Ammon's horn (tissue), 1 donor: ENCODE data around the gene IL3RA.
"Not testable (repeated sequence)": the region's sequence is repeated elsewhere in the genome, so short reads cannot be mapped to it uniquely, and the experiment has no call there.

Experiments
- DNase-seq: peaks from one replicate; pipeline ENCODE4 v3.0.0-alpha.2; 2016; ENCODE audit warnings: low spot score

Gene IL3RA

DNA sequence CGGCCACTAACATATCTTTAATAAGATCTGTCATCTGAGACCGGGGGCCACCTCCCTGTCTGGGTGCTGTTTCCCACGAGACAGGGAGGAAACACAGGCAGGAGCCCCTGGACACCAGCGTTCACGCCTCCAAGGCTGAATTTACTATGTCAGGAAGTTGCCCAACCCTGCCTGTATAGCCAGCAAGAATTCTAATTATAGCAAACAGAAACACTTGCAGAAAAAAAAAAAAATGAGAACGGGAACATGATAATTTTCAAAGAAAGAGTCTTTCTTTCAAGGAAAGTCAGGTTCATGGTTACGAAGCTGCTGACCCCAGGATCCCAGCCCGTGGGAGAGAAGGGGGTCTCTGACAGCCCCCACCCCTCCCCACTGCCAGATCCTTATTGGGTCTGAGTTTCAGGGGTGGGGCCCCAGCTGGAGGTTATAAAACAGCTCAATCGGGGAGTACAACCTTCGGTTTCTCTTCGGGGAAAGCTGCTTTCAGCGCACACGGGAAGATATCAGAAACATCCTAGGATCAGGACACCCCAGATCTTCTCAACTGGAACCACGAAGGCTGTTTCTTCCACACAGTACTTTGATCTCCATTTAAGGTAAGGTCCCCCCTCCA, at the start of gene IL3RA:
Gene IL3RA (plus strand): TSS at position 455 of the 613 bp plus-strand sequence. CDS start 4,981 bp downstream, outside the sequence.
- peak; percentile 68 for DNase-seq

DNA sequence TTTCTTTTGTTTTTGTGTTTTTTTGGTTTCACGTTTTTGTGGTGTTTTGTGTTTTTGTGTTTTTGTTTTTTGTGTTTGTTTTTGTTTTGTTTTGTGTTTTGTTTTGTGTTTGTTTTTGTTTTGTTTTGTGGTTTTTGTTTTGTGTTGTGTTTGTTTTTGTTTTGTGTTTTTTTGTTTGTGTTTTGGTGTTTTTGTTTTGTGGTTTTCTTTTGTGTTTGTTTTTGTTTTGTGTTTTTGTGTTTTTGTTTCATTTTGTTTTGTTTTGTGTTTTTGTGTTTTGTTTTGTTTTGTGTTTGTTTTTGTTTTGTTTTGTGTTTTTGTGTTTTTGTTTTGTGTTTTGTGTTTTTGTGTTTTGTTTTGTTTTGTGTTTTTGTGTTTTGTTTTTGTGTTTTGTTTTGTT, 47.0 kb upstream of the IL3RA start:
- DNase-seq: no peak

DNA sequence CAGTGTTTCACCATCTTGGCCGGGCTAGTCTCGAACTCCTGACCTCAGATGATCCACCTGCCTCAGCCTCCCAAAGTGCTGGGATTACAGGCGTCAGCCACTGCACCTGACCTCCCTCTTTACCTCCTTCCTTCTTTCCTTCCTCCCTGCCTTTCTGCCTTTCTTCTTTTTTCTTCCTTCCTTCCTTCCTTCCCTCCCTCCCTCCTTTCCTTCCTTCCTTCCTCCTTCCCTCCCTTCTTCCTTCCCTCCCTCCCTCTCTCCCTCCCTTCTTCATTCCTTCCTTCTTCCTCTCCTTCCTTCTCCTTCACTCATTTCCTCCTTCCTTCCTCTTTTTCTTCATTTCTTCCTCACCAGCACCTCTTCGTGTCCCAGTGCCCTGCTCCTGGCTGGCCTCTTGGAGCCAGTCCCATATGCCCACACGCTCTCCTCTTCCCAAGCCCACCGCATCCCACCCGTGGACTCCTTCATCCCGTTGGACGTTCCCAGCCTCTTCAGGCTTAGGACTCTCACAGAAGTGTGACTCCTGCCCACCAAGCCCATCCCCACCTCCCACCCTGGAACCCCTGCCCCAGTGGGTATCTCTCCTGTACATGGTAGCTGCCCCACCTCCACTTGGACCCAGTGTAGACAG, 45.4 kb upstream of the IL3RA start:
- no peak for DNase-seq

DNA sequence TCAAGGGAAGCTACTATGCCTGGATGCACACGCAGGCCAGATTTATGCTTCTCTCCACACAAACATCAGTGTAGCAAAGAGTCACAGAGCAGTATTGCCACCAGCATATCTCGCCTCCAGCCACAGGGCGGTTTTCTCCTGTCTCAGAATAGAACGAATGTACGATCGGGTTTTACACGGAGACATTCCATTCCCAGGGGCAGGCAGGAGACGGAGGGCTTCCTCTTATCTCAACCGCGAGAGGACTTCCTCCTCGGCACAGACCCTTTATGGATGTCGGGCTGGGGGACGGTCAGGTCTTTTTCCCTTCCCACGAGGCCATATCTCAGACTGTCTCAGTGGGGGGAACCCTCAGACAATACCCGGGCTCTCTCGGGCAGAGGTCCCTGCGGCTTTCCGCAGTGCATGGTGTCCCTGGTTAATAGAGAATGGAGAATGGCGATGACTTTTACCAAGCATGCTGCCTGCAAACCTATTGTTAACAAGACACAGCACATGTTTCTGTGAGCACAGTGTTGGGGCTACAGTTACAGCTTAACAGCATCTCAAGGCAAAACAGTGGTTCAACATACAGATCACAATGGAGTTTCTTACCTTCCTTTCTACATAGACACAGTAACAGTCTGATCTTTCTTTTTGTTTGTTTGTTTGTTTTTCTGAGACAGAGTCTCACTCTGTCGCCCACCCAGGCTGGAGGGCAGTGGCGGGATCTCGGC, 43.9 kb upstream of the IL3RA start:
- DNase-seq: peak; percentile 39

DNA sequence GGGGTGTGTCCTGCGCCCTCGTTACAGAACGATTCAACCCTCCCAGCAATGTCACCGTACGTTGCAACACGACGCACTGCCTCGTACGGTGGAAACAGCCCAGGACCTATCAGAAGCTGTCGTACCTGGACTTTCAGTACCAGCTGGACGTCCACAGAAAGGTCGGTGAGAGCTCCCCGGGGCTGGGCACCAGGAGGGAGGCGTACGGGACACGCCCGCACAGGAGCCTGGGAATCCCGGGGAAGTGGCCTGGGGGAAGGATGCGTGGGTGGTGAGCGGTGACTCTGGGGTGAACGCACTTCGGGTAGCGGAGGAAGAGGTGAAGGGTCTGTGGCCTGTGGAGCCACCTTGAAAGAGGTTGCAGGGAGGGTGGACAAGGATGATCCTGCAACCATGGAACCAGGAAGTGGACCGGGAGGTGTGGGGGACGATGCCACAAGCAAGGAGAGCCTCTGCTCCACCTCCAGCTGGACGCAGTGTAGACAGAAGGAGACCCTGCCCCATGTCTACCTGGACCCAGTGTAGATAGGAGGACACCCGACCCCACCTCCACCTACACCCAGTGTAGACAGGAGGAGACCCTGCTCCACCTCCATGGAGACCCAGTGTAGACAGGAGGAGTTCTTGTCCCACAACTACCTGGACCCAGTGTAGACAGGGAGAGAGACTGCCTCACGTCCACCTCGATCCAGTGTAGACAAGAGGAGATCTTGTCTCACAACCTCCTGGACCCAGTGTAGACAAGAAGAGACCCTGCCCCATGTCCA, 42.1 kb upstream of the IL3RA start:
- DNase-seq: no peak

DNA sequence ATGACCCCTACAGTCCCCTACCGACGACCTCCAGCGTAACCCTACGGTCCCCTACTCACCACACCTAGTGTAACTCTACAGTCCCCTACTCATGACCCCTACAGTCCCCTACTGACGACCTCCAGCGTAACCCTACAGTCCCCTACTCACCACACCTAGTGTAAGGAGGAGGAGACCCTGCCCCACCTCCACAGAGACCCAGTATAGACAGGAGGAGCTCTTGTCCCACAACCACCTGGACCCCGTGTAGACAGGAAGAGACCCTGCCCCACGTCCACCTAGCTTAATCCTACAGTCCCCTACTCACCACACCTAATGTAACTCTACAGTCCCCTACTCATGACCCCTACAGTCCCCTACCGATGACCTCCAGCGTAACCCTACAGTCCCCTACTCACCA, 41.0 kb upstream of the IL3RA start:
- DNase-seq: no peak

DNA sequence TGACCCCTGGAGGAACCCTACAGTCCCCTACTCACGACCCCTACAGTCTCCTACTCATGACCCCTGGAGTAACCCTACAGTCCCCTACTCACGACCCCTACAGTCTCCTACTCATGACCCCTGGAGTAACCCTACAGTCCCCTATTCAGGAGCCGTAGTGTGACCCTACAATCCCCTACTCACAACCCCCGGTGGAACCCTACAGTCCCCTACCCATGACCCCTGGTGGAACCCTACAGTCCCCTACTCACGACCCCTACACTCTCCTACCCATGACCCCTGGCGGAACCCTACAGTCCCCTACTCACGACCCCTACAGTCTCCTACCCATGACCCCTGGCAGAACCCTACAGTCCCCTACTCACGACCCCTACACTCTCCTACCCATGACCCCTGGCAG, 39.0 kb upstream of the IL3RA start:
- not testable (repeated sequence) for DNase-seq

DNA sequence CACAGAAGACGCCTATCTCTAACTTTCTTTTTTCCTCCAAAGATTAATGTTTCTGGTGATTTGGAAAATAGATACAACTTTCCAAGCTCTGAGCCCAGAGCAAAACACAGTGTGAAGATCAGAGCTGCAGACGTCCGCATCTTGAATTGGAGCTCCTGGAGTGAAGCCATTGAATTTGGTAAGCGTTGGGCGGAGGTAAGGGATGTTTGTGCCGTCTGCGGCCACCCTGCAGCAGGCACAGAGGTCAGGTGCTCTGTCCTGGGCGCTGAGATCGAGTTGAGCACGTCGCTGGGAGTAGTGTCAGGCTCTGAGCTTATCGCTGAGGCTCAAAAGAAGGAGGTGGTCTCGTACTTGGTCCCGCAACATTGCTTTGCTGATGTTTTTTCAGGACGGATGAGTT, 36.1 kb upstream of the IL3RA start:
- no peak for DNase-seq

DNA sequence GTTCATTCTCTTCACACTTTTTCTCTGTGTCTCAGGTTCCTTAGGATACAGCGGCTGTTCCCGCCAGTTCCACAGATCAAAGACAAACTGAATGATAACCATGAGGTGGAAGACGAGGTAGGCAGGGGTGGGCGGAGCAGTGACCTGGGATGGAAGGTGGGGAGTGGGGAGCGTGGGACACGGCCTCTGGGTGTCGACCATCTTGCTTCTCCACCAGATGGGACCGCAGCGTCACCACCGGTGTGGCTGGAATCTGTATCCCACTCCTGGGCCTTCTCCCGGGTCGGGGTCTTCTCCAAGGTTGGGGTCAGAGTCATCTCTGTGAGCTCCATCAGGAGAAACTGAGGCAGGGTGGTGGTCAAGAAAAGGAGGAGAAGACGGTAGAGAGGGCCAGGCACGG, 31.2 kb upstream of the IL3RA start:
- no peak for DNase-seq

DNA sequence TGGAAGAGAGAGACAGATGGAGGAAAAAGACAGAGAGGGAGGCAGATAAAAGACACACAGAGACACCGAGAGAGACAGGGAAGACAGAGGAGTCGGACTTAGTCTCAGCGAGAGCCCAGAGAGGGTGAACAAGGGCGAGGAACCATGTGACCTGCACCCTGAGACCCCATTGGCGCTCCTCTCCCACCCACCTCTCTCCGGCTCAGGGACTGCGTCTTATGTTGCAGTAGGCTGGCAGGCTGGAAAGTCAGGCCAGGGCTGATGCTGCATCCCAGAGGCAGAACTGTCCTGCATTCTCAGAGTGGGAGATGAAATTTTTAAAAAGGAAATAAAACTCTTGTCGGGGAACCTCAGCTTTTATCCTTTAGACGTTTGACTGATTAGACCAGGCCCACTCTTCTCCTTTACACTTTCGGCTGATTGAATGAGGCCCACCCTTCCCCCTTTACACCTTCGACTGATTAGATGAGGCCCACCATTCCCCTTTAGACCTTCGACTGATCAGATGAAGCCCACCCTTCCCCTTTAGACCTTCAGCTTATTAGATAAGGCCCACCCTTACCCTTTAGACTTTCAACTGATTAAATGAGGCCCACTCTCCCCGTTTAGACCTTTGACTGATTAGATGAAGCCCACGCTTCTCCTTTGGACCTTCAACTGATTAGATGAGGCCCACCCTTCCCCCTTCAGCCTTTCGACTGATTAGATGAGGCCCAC, 29.5 kb upstream of the IL3RA start:
- DNase-seq: no peak

DNA sequence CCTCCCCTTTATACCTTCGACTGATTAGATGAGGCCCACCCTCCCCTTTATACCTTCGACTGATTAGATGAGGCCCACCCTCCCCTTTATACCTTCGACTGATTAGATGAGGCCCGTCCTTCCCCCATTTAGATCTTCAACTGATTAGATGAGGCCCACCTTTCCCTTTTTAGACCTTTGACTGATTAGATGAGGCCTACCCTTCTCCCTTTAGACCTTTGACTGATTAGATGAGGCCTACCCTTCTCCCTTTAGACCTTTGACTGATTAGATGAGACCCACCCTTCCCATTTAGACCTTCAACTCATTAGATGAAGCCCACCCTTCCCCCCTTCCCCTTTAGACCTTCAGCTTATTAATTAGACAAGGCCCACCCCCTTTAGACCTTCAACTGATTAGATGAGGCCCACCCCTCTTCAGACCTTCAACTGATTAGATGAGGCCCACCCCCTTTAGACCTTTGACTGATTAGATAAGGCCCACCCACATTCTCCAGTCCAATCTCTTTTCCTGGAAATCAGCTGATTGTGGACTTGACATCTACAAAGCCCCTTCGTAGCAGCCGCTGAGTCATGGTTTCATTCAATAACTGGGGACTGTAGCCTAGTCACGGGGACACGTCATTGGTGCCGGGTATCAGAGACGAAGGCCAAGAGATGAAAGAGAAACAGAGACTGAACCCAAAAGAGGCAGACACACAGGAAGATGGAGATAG, 28.8 kb upstream of the IL3RA start:
- DNase-seq: no peak

DNA sequence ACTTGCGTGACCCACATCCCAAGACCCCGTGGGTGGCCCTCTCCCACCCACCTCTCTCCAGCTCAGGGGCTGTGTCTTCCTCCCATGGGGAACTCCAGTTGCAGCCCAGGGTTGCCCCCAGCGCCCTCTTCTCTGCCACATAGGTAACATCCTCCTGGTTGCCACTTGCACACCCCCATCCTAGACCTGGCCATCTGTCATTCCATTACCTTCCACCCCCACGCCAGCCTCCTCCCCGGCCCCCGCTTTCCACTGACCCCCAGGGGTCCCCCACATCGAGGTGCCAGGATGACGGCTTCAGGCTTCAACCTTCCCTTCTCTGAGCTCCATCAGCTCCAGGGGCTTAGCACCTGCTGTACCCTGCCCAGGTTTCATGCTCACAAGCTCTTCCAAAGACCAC, 28.1 kb upstream of the IL3RA start:
- DNase-seq: no peak

DNA sequence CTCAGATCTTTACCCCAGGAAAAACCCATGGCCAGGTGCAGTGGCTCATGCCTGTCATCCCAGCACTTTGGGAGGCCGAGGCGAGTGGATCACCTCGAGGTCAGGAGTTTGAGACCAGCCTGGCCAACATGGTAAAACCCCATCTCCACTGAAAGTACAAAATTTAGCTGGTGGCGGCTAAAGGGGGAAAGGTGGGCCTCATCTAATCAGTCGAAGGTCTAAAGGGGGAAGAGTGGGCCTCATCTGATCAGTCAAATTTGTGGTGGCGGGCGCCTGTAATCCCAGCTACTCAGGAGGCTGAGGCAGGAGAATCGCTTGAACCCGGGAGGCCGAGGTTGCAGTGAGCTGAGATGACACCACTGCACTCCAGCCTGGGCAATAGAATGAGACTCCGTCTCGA, 27.7 kb upstream of the IL3RA start:
- not testable (repeated sequence) for DNase-seq

DNA sequence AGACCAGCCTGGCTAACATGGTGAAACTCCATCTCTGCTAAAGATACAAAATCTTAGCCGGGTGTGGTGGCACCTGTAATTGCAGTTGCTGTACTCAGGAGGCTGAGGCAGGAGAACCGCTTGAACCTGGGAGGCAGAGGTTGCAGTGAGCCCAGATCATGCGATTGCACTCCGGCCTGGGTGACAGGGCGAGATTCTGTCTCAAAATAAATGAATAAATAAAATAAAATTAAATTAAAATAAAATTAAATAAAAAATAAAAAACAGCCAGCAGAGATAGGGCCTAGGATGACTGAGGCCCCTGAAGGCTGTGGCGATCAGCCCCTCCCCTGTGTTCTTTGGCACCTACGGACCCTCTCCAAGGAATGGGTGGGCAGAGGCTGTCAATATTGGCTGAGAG, 22.8 kb upstream of the IL3RA start:
- DNase-seq: no peak

DNA sequence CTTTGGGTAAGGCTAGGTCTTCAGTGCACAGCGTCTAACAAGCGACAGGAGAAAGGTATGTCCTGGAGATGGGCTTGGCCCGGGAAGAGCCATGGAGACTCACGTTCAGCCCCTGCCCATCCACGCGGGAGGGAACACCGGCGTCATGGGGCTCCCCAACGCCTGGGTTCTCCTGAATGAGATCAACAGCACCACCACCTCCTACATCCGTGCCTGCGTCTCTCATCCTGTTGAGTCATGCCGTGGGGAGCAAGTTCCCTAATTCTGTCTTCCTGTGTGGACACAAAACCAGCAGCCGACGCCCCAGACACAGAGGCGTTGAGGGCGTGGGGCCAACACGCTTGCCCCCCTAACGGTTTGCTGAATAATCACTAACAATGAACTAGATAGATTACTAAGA, 20.1 kb upstream of the IL3RA start:
- DNase-seq: peak; percentile 72

DNA sequence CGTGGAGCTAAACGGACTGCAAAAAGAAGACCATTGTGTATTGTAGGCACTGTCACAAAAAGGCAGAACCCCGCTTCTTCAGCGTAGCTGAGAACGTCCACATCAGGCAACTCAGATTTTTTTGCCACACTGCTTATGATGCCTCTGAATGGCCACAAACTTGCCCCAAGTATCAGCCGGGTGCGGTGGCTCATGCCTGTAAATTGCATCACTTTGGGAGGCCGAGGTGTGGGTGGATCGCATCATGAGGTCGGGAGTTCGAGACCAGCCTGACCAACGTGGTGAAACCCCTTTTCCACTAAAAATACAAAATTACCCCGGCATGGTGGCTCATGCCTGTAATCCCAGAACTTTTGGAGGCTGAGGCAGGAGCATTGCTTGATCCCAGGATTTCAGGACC, 14.9 kb upstream of the IL3RA start:
- no peak for DNase-seq

DNA sequence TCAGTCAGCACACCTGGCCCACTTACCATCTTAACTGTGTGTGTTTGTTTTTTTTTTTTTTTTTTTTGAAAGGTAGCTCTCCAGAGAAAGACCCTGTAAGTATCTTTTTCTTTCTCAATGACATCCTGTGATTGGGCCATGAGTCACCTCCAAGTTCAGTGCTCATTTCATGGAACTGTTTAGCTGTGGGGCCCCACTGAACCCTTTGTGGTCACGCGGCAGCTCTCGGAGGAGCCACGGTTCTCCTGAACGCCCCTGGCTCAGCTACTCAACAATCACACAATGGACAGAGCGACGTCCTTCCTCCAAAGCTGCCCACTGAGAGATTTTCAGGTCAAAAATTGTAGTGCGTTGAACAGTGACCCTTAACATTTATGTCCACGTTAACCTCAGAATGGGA, 14.2 kb upstream of the IL3RA start:
- DNase-seq: no peak

DNA sequence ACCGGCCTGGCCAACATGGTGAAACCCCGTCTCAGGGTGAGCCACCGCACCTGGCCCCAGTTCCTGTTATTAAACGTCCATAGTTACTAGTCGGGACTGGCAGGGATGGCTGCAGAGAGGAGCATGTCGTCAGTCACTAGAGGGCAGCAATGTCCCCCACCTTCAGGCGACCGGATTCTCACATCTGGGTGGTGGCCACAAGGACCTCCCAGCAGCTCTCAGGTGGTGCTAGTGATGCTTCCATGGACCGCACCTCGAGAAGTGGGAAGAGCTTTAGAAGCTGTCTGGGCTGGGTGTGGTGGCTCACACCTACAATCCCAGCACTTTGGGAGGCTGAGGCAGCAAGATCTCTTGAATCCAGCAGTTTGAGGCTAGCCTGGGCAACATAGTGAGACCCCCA, 13.3 kb upstream of the IL3RA start:
- peak; percentile 31 for DNase-seq

DNA sequence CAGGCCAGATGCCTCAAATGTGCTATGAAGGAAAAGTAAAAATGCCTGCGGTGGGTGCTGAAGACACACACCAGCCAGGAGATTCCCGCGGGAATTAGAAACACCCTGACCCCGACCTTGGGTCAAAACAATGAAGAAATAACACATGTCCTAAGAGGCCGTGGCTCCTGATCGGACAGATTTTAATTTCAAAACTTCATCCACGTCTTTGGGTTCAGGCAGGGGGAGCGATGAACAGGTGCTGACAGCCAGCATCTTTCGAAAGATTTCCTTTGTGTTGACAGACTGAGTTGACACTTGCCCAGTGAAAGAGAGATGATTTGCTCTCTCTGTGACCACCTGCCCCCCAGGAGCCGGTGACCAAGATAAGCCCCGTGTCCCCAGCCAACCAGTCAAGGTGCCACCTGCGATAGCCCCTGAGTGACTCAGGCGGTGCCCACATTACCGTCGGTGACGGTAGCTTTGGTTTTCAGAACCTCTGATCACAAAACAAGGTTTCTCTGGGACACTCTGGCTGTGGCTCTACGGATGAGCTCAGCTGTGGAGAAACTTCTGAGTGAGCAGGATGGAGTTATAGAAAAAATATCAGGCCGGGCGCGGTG, 11.0 kb upstream of the IL3RA start:
- no peak for DNase-seq

DNA sequence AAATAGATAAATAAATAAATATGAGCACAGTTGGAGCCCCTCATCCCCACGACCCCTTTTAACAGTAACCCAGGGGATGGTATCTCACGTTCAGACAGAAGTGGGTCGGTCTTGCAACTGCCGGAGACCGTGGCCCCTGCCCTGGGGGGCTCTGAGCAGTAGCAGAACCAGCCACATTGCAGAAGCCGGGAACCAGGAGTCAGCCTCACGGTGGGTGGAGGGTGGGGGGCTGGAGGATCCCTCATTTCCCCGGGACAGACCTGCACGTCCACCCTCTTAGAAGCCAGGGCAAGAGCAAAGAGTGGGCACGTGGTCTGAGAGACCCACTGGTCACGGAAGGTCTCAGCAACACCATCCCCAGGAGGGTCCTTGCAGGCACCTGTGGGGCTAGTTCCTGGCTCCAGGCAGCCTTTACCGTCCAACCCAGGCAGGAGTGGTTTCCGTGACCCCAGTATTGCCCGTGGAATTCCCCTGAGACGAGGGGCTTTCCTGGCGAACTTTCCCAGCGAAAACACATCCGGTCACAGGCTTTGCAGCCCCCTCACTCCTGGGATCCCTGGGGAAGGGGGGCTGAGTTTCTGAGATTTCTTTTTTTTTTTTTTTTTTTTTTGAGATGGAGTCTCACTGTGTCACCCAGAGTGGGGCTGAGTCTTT, 8.8 kb upstream of the IL3RA start:
- no peak for DNase-seq
